RWPE1 (cell line): ENCODE data around the gene OTOS.

Experiments used
- CTCF ChIA-PET: fragments of 350-600 bp; sonication (Branson Sonifier 250); formaldehyde crosslinking; extraction: SDS; loops from one replicate; lab custom pipeline; 2021; lab: Yijun Ruan, JAX
- POLR2A ChIA-PET: fragments of 400-600 bp; formaldehyde crosslinking; extraction: SDS; loops from one replicate; lab custom pipeline; 2020; ENCODE audit warnings: antibody characterized with exemption; ENCODE audit not compliant: low non-redundant PET; lab: Yijun Ruan, JAX
- DNase-seq: peaks from one replicate; pipeline ENCODE4 v3.0.0; 2012; ENCODE audit warnings: low spot score
- H3K27ac ChIP-seq: fragments of 450-650 bp; 2 replicates; pipeline ENCODE4 v1.5.1; 2017
- TF ChIP-seq, protein P1 (sequence below): fragments of 450-650 bp; conservative IDR thresholded peaks from 2 replicates; pipeline ENCODE4 v1.5.1; 2017; ENCODE audit warnings: low read depth, mild to moderate bottlenecking

OTOS gene

GRCh38 chr2:240140511-240140910 is at the start of gene OTOS:
Gene OTOS (minus strand): TSS chr2:240140658. CDS start chr2:240140326, 332 bp downstream.
- CTCF ChIA-PET = interaction anchor here (0.6 to 7.3 kb wide), 4 partner anchors 9 to 80 kb away, joined by 3 to 67 read pairs (median 4); no protein-coding TSS in a partner anchor
- TF ChIP-seq, protein P1, sequence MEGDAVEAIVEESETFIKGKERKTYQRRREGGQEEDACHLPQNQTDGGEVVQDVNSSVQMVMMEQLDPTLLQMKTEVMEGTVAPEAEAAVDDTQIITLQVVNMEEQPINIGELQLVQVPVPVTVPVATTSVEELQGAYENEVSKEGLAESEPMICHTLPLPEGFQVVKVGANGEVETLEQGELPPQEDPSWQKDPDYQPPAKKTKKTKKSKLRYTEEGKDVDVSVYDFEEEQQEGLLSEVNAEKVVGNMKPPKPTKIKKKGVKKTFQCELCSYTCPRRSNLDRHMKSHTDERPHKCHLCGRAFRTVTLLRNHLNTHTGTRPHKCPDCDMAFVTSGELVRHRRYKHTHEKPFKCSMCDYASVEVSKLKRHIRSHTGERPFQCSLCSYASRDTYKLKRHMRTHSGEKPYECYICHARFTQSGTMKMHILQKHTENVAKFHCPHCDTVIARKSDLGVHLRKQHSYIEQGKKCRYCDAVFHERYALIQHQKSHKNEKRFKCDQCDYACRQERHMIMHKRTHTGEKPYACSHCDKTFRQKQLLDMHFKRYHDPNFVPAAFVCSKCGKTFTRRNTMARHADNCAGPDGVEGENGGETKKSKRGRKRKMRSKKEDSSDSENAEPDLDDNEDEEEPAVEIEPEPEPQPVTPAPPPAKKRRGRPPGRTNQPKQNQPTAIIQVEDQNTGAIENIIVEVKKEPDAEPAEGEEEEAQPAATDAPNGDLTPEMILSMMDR = no peak
- no peak within 1 kb of the TSS for H3K27ac ChIP-seq
- POLR2A ChIA-PET = no interaction called here
- DNase-seq = no peak

- ChIA-PET POLR2A (no interaction called here), CTCF (interaction anchor here (0.6 to 0.7 kb wide), 3 partner anchors 46 to 269 kb away, joined by 3 to 4 read pairs (median 3); no protein-coding TSS in a partner anchor)
- no peak for DNase-seq
- TF ChIP-seq, protein P1 = no peak
- no peak overlapping the region for H3K27ac ChIP-seq
Measured at GRCh38 chr2:240189686-240190085, 49.2 kb upstream of the OTOS start.

DNA sequence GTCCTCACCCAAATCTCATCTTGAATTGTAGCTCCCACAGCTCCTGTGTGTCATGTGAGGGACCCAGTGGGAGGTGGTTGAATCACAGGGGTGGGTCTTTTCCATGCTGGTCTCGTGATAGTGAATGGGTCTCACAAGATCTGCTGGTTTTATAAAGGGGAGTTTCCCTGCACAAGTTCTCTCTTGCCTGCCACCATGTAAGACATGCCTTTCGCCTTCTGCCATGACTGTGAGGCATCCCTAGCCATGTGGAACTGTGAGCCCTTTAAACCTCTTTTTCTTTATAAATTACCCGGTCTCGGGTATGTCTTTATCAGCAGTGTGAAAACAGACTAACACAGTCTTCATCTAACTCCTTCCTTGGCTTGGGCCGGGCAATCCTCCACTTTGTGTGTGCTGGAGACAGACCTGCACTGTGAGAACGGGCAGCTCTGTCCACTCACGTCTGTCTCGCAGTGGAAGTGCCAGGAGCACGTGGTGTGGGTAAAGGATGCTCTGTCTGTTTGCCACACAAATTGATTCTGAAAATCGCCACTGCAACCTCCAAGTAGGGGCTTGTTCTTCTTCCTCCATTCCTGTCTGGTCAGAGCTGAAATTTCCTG is 47.6 kb upstream of the OTOS start:
- CTCF ChIA-PET = no interaction called here
- POLR2A ChIA-PET = no interaction called here

DNA sequence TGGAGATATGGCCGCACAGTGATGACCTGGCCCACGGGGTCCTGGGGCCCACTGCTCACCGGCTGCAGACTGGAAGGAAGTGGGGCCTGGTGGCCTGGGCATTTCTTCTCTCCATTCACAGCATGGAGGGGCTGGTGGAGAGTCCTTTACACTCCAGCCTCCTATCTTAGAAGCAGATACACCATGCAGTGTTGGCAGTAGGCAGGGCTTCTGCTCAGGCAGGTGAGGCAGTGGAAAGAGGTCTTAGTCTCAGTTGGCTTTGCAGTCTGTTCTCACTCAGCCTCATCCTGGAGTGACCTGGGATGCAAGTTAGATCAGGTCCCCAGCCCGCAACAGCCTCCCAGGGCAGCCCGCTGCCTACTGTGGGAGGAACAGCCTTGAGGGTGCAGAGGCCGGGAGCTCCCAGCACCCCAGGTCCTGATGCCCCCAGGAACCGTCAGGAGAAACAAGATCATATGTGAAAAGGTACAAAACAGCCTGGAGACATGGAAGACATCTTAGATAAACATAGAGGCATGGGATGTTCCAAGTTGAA is 45.8 kb upstream of the OTOS start:
- TF ChIP-seq, protein P1 = no peak
- POLR2A ChIA-PET = no interaction called here
- CTCF ChIA-PET = no interaction called here
- no peak overlapping the region for H3K27ac ChIP-seq
- DNase-seq = no peak

More for the DNA sequence above, 47.6 kb upstream of the OTOS start:
- DNase-seq = no peak
- TF ChIP-seq, protein P1 = no peak
- no peak overlapping the region for H3K27ac ChIP-seq

DNA sequence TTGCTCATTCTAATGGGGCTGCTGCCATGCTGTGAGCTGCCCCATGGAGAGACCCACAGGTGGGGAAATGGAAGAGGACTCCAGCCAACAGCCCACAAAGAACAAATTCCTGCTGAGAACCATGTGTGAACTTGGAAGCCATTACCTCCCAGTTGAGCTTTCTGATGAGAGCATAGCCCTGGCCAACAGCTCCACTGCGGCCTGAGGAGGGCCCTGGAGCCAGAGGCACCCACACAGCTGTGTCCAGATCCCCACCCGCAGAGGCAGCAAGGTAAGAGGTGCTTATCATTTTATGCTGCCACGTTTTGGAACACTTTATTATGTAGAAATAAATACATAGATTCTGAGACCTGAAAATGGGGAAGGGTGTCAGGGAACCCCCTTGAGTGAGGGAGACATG is 44.2 kb upstream of the OTOS start:
- POLR2A ChIA-PET = no interaction called here
- CTCF ChIA-PET = no interaction called here
- TF ChIP-seq, protein P1 = no peak
- no peak overlapping the region for H3K27ac ChIP-seq
- no peak for DNase-seq

DNA sequence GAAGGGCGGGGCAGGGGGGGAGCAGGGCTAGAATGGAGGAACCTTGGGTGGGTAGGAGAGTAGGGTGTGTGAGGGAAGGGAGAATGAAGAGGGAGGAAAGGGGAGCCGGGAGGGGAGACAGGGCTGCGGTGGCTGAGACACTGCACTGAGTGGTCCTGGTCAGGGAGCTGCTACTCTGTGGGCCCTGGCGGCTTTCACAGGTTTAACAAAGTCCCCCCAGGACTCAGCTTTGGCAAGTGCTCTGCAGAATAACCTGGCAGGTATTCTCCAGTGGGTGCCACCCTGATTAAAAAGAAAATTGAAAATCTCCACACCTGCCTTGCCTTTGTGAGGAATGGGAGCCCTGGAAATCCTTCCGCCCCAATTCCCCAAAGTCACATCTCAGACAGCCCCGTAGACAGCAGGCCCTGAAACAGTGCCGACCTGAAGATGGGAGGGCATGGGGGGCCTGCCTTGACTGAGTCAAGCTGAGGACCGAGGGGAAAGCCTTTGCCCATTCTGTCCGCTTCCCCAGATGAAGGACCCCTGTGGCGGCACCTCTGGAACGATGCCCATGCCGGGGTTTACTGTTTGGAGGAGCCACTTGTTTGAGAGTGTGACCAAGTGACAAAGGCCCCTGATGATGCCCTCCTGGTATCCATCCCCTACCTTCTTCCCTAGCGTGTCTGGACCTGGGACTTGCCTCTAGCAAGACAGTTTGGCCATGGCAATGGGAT is 43.6 kb upstream of the OTOS start:
- TF ChIP-seq, protein P1 = no peak
- no peak for DNase-seq
- ChIA-PET POLR2A (no interaction called here), CTCF (no interaction called here)
- no peak overlapping the region for H3K27ac ChIP-seq
